ENCODE data around the gene DIABLO.

DIABLO gene

GRCh38 chr12:122189626-122190475 is 36.0 kb downstream of the DIABLO start:
- DNase-seq (ENCODE audit: low read depth): no peak

- DNase-seq (ENCODE audit: low read depth): no peak
Observed at GRCh38 chr12:122187466-122187865, 38.4 kb downstream of the DIABLO start.

GRCh38 chr12:122185494-122186082 is 40.3 kb downstream of the DIABLO start:
- DNase-seq (ENCODE audit: low read depth): no peak

GRCh38 chr12:122185079-122185478 is 40.8 kb downstream of the DIABLO start:
- DNase-seq (ENCODE audit: low read depth): no peak

- DNase-seq (ENCODE audit: low read depth): no peak
Observed at GRCh38 chr12:122184517-122184916, 41.3 kb downstream of the DIABLO start.

GRCh38 chr12:122183588-122183940 is 42.3 kb downstream of the DIABLO start:
- no peak for DNase-seq (ENCODE audit: low read depth)

GRCh38 chr12:122182887-122183587 is 42.8 kb downstream of the DIABLO start, which contains the start of gene LRRC43:
Gene LRRC43, plus strand, starts transcription at chr12:122183123. Its CDS starts 22 bp downstream, at chr12:122183145.
- DNase-seq (ENCODE audit: low read depth): peak; percentile 40

- peak; percentile 13 for DNase-seq (ENCODE audit: low read depth)
Observed at GRCh38 chr12:122176473-122176872, 49.4 kb downstream of the DIABLO start.

- no peak for DNase-seq (ENCODE audit: low read depth)
Observed at GRCh38 chr12:122174155-122174845, 51.6 kb downstream of the DIABLO start, which contains the start of gene IL31. Gene IL31, minus strand, starts transcription at chr12:122174221. Its CDS starts 49 bp downstream, at chr12:122174172.

GRCh38 chr12:122172262-122172939 is 53.5 kb downstream of the DIABLO start:
- no peak for DNase-seq (ENCODE audit: low read depth)

- DNase-seq (ENCODE audit: low read depth): no peak
Observed at GRCh38 chr12:122171399-122171798, 54.5 kb downstream of the DIABLO start.

- no peak for DNase-seq (ENCODE audit: low read depth)
Observed at GRCh38 chr12:122168492-122168891, 57.4 kb downstream of the DIABLO start.

GRCh38 chr12:122167356-122167925 is 58.4 kb downstream of the DIABLO start:
- DNase-seq (ENCODE audit: low read depth): no peak

GRCh38 chr12:122166422-122167349 is 59.2 kb downstream of the DIABLO start:
- no peak for DNase-seq (ENCODE audit: low read depth)

- DNase-seq (ENCODE audit: low read depth): no peak
Observed at GRCh38 chr12:122162976-122163375, 62.9 kb downstream of the DIABLO start.

- DNase-seq (ENCODE audit: low read depth): no peak
Observed at GRCh38 chr12:122161682-122162081, 64.2 kb downstream of the DIABLO start.

GRCh38 chr12:122160761-122161160 is 65.1 kb downstream of the DIABLO start:
- no peak for DNase-seq (ENCODE audit: low read depth)

GRCh38 chr12:122159882-122160281 is 66.0 kb downstream of the DIABLO start:
- no peak for DNase-seq (ENCODE audit: low read depth)

- DNase-seq (ENCODE audit: low read depth): no peak
Observed at GRCh38 chr12:122158700-122159285, 67.1 kb downstream of the DIABLO start.
